TTC549 (cell line): Measurements from ENCODE around the gene RGMB.

Experiments used
- FAIRE-seq: peaks from 2 replicates; lab custom pipeline; 2012; peaks lifted over from hg19 to GRCh38; lab: Jason Lieb, UNC

Gene RGMB

GRCh38 chr5:98768160-98768959 lies 5.1 kb upstream of the RGMB start:
- no peak for FAIRE-seq

GRCh38 chr5:98768960-98769209 lies 4.6 kb upstream of the RGMB start:
- FAIRE-seq, result no peak

- FAIRE-seq, result no peak
Observed at GRCh38 chr5:98769210-98769958, 4.1 kb upstream of the RGMB start.

- no peak for FAIRE-seq
Observed at GRCh38 chr5:98769959-98770208, 3.6 kb upstream of the RGMB start.

- FAIRE-seq, result no peak
Observed at GRCh38 chr5:98770209-98770910, 3.1 kb upstream of the RGMB start.

GRCh38 chr5:98770911-98771322 lies 2.5 kb upstream of the RGMB start:
- no peak for FAIRE-seq

GRCh38 chr5:98771382-98772109 lies 1.9 kb upstream of the RGMB start:
- no peak for FAIRE-seq

GRCh38 chr5:98772415-98773213 lies 849 bp upstream of the RGMB start:
- peak; percentile 7 for FAIRE-seq

- no peak for FAIRE-seq
Observed at GRCh38 chr5:98773214-98773463, 324 bp upstream of the RGMB start.

- no peak for FAIRE-seq
Observed at GRCh38 chr5:98774192-98775033, 950 bp downstream of the RGMB start.

- no peak for FAIRE-seq
Observed at GRCh38 chr5:98775246-98776065, 2.0 kb downstream of the RGMB start.

GRCh38 chr5:98776066-98776705 lies 2.7 kb downstream of the RGMB start:
- no peak for FAIRE-seq

GRCh38 chr5:98777295-98777694 lies 3.8 kb downstream of the RGMB start:
- no peak for FAIRE-seq

GRCh38 chr5:98779264-98779877 lies 5.9 kb downstream of the RGMB start:
- no peak for FAIRE-seq

GRCh38 chr5:98780390-98780789 lies 6.9 kb downstream of the RGMB start:
- no peak for FAIRE-seq

- FAIRE-seq, result no peak
Observed at GRCh38 chr5:98781520-98781919, 8.1 kb downstream of the RGMB start.

- no peak for FAIRE-seq
Observed at GRCh38 chr5:98781964-98782363, 8.5 kb downstream of the RGMB start.

- no peak for FAIRE-seq
Observed at GRCh38 chr5:98783051-98783649, 9.7 kb downstream of the RGMB start.

- FAIRE-seq, result no peak
Observed at GRCh38 chr5:98784411-98784810, 10.9 kb downstream of the RGMB start.
